KMS-11 (cell line): ENCODE data around the gene ADAM19.

ENCODE experiments used
- H2AFZ ChIP-seq: fragments of 200-600 bp; sonication (generic); 2 replicates; pipeline ENCODE4 v1.6.1; 2016; ENCODE audit warnings: antibody characterized with exemption, mixed run types, low read depth
- H3K27ac ChIP-seq: fragments of 200-600 bp; sonication (generic); 2 replicates; pipeline ENCODE4 v1.6.1; 2016; ENCODE audit warnings: mild to moderate bottlenecking, mixed run types
- H3K27me3 ChIP-seq: fragments of 200-600 bp; sonication (generic); 2 replicates; pipeline ENCODE4 v1.6.1; 2017; ENCODE audit warnings: mild to moderate bottlenecking, low read depth, mixed run types, moderate library complexity; ENCODE audit not compliant: insufficient read depth
- H3K36me3 ChIP-seq: fragments of 200-600 bp; sonication (generic); 2 replicates; pipeline ENCODE4 v1.6.1; 2017; ENCODE audit warnings: mild to moderate bottlenecking, mixed run types; ENCODE audit not compliant: insufficient read depth
- H3K4me1 ChIP-seq: fragments of 200-600 bp; sonication (generic); 2 replicates; pipeline ENCODE4 v1.6.1; 2016; ENCODE audit warnings: mild to moderate bottlenecking, low read depth, mixed run types; ENCODE audit not compliant: poor library complexity, severe bottlenecking
- H3K4me2 ChIP-seq: fragments of 200-600 bp; sonication (generic); 2 replicates; pipeline ENCODE4 v1.7.0; 2016; ENCODE audit warnings: mild to moderate bottlenecking, mixed run types
- H3K4me3 ChIP-seq: fragments of 200-600 bp; sonication (generic); IDR thresholded peaks from 2 replicates; pipeline ENCODE4 v1.6.1; 2017; ENCODE audit warnings: low read depth, low read length, mixed read lengths; ENCODE audit not compliant: insufficient read depth
- H3K79me2 ChIP-seq: fragments of 200-600 bp; sonication (generic); 2 replicates; pipeline ENCODE4 v1.6.1; 2016; ENCODE audit warnings: low read depth, mixed run types; ENCODE audit not compliant: insufficient read depth
- H3K9ac ChIP-seq: fragments of 200-600 bp; sonication (generic); 2 replicates; pipeline ENCODE4 v1.6.1; 2016; ENCODE audit warnings: mild to moderate bottlenecking, mixed run types
- H4K20me1 ChIP-seq: fragments of 200-600 bp; sonication (generic); 2 replicates; pipeline ENCODE4 v1.6.1; 2016; ENCODE audit warnings: mild to moderate bottlenecking, mixed run types; ENCODE audit not compliant: insufficient read depth
- CTCF ChIP-seq: fragments of 200-600 bp; sonication (generic); conservative IDR thresholded peaks from 2 replicates; pipeline ENCODE4 v1.6.1; 2017; ENCODE audit warnings: low read depth, mild to moderate bottlenecking, antibody characterized with exemption, low read length, moderate library complexity, mixed read lengths

ADAM19 gene

DNA sequence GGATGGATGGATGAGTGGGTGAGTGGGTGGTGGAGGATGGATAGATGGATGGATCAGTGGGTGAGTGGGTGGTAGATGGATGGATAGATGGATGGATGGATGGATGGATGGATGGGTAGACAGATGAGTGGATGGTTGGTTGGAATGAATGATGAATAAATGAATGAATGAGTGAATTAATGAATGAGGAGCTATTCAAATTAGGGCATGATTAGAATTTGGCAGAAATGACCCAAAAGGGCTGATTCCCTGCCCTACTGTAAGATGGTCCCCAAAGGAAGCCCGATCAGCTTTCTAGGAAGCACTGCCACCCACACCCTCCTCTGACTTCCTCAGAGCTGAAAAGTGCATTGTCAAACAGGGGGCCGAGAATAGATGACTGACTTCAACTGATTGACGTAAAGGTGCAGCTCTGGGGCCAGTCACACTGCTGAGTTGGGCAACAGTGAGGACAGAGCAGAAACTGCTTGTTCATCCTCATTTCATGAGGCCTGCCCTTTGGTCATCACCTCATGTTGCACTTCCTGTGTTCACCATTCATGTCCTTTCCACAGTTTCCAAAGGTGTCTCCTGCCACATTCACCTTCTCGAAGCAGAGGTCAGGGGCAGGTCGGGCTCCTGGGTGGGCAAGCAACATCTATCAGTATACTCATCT lies 81.3 kb downstream of the ADAM19 start:
- H4K20me1 ChIP-seq: no peaks in the 10 kb centered on the region
- no peaks in the 10 kb centered on the region for H3K4me1 ChIP-seq
- H3K4me3 ChIP-seq: no peak overlapping the region
- H3K4me2 ChIP-seq: no peak overlapping the region
- no peak overlapping the region for H3K9ac ChIP-seq
- no peaks in the 10 kb centered on the region for H3K36me3 ChIP-seq
- H2AFZ ChIP-seq: no peak overlapping the region
- H3K27ac ChIP-seq: no peak overlapping the region
- no peak for TF ChIP-seq CTCF
- H3K79me2 ChIP-seq: no peaks in the 10 kb centered on the region
- H3K27me3 ChIP-seq: no peaks in the 10 kb centered on the region

DNA sequence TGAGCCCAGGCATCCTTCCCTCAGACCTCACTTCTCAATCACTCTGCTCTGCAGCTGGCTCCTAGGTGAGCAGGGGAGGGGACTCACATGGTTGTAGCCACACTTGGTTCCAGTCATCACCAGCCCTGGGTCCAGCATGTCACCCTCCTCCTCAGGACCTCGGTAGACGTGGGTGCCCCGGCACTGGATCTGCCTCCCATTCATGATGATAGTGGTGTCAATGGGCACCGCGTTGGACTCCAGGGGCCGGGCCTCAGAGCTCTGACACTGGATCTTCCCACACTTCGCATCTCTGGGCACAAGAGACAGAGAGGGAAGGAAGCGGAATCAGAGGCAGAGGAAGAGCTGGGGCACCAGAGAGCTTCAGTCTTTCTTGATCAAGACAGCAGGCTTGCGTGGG lies 82.7 kb downstream of the ADAM19 start:
- Histone ChIP-seq H3K79me2 (no peaks in the 10 kb centered on the region), H4K20me1 (no peaks in the 10 kb centered on the region), H3K36me3 (no peaks in the 10 kb centered on the region), H3K27ac (no peak overlapping the region), H3K9ac (no peak overlapping the region), H2AFZ (no peak overlapping the region), H3K4me3 (no peak overlapping the region), H3K4me2 (no peak overlapping the region), H3K27me3 (no peaks in the 10 kb centered on the region), H3K4me1 (no peaks in the 10 kb centered on the region)
- TF ChIP-seq CTCF: no peak

DNA sequence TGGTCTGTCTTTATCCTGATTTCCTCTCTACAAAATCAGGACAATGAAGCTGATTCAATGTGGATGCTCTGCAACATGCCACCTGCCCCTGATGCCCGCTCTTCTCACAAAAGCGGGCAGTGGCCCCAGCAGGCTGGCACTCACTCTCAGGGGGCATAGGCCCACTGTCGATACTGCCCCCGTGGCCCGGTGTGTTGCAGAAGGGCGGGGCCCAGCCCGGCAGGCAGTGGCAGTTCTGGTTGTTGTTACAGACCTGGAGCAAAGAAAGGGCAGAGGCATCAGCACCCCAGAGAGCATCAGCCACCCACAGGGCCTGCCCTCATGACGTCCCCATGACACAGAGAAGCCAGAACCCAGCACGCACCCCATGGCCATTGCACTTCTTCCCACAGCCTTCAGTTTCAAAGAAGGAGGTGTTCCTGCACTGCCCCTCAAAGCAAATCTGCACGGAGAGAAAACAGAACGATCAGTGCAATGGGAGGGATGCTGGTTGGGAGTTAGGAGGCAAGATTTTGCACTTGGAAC lies 84.0 kb downstream of the ADAM19 start:
- Histone ChIP-seq H3K79me2 (no peaks in the 10 kb centered on the region), H4K20me1 (no peaks in the 10 kb centered on the region)
- no peak for TF ChIP-seq CTCF

DNA sequence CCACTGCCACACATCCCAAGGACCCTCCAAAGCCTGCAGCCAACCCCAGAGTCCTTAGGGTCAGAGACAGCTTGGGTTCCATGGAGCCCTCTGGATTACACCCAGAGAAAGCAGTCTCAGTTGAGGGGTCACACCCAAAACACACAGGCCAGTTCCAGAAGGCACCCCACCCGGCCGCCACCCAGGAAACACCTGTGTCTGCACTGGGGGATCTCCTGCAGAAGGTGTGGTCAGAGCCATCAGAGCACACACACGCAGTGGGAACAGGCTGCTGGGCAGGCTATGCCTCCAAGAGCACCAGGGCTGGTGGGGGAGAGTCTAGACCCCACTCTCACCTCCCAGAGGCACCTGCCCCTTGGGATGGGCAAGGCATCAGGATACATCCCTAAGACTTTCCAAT lies 88.2 kb downstream of the ADAM19 start:
- H3K4me2 ChIP-seq: no peak overlapping the region
- H3K79me2 ChIP-seq: no peaks in the 10 kb centered on the region
- H3K27ac ChIP-seq: no peak overlapping the region
- H3K4me3 ChIP-seq: no peak overlapping the region
- no peak overlapping the region for H3K9ac ChIP-seq
- no peaks in the 10 kb centered on the region for H3K36me3 ChIP-seq
- TF ChIP-seq CTCF: no peak
- H3K27me3 ChIP-seq: no peaks in the 10 kb centered on the region
- no peaks in the 10 kb centered on the region for H4K20me1 ChIP-seq
- no peaks in the 10 kb centered on the region for H3K4me1 ChIP-seq
- no peak overlapping the region for H2AFZ ChIP-seq

More for the DNA sequence above, 84.0 kb downstream of the ADAM19 start:
- no peak overlapping the region for H3K9ac ChIP-seq
- no peaks in the 10 kb centered on the region for H3K4me1 ChIP-seq
- H2AFZ ChIP-seq: no peak overlapping the region
- no peaks in the 10 kb centered on the region for H3K36me3 ChIP-seq
- H3K27me3 ChIP-seq: no peaks in the 10 kb centered on the region
- no peak overlapping the region for H3K4me3 ChIP-seq
- no peak overlapping the region for H3K4me2 ChIP-seq
- H3K27ac ChIP-seq: no peak overlapping the region
